Eye (tissue), 1 donor: ENCODE results near the gene SRSF10.
A peak's percentile ranks its signal among the peaks of the same experiment; 100 is the strongest.
"Not testable (repeated sequence)": the region's sequence is repeated elsewhere in the genome, so short reads cannot be mapped to it uniquely, and the experiment has no call there.

Experiments
- DNase-seq: peaks from one replicate; pipeline ENCODE4 v3.0.0-alpha.2; 2015

The SRSF10 gene

GRCh38 chr1:23958040-23958809 is 21.9 kb downstream of the SRSF10 start:
- DNase-seq, result not testable (repeated sequence)

- no peak for DNase-seq
Measured at GRCh38 chr1:23957096-23957495, 23.0 kb downstream of the SRSF10 start.

GRCh38 chr1:23953020-23953419 is 27.1 kb downstream of the SRSF10 start:
- DNase-seq, result no peak

DNA sequence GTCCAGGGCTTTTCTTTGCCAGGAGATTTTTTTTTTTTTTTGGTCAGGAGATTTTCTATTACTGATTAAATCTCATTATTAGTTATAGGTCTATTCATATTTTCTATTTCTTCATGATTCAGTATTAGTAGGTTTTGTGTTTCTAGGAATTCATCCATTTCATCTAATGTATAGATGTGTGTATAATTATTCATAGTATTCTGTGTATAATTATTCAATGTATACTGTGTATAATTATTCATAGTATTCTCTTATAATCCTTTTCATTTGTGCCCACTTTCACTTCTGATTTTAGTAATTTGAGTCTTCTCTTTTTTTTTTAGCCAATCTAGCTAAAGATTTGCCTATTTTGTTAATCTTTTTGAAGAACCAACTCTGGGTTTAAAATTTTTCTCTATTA is 32.8 kb downstream of the SRSF10 start:
- no peak for DNase-seq

GRCh38 chr1:23936481-23937176 is 43.5 kb downstream of the SRSF10 start:
- peak; percentile 22 for DNase-seq

GRCh38 chr1:23931491-23931880 is 48.6 kb downstream of the SRSF10 start:
- DNase-seq, result peak; percentile 27

GRCh38 chr1:23930861-23931490 is 49.2 kb downstream of the SRSF10 start:
- peak; percentile 50 for DNase-seq

GRCh38 chr1:23930270-23930669 is 49.9 kb downstream of the SRSF10 start:
- no peak for DNase-seq

GRCh38 chr1:23928789-23929188 is 51.3 kb downstream of the SRSF10 start:
- no peak for DNase-seq

DNA sequence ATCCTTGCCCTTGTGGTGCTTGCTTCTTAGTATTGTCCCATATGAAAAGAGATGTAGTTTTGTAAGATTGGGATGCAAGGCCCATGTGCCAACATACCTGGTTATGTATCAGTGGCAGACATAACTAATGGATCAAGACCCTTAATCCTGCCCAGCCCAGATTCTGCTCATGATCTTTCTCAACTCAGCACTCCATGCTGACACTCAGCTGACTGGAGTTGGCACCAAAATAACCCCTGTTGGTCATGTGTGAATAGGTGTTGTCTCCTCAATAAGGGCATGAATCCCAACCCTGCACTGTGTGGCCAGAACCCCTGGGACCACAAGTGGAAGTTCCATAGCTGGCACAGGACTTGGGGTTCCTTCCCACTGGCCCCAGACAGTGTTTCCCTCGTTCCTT is 53.0 kb downstream of the SRSF10 start:
- no peak for DNase-seq

DNA sequence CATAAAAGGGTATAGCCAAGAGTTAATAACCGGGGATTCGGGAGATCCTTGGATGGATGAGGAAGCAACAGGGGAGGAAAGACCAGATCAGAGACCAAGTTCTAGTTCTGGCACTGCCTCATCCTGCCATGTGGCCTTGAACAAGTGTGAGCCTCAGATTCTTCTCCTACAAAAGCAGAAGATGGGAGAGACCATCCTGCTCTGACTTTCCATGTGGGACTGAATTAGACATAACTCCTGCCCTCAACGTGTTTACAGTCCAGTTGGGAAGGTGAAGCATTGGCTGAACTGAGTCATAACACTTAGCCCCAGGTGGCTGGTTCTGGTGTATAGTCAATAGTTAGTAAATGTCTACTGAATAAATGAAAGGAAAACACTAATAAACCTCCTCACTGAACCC is 54.8 kb downstream of the SRSF10 start:
- DNase-seq, result no peak

DNA sequence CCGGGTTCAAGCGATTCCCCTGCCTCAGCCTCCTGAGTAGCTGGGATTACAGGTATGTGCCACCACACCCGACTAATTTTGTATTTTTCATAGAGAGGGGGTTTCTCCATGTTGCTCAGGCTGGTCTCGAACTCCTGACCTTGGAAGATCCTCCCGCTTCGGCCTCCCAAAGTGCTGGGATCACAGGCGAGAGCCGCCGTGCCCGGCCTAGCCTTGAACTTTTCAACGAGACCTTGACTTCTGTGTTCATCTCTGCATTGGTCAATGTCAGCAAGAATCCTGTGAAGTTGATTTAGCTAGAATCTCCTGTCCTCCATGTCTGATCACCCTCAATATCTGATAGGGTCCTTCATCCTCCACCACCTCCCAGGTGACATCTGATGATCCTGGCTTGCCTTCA is 55.5 kb downstream of the SRSF10 start:
- DNase-seq, result no peak

DNA sequence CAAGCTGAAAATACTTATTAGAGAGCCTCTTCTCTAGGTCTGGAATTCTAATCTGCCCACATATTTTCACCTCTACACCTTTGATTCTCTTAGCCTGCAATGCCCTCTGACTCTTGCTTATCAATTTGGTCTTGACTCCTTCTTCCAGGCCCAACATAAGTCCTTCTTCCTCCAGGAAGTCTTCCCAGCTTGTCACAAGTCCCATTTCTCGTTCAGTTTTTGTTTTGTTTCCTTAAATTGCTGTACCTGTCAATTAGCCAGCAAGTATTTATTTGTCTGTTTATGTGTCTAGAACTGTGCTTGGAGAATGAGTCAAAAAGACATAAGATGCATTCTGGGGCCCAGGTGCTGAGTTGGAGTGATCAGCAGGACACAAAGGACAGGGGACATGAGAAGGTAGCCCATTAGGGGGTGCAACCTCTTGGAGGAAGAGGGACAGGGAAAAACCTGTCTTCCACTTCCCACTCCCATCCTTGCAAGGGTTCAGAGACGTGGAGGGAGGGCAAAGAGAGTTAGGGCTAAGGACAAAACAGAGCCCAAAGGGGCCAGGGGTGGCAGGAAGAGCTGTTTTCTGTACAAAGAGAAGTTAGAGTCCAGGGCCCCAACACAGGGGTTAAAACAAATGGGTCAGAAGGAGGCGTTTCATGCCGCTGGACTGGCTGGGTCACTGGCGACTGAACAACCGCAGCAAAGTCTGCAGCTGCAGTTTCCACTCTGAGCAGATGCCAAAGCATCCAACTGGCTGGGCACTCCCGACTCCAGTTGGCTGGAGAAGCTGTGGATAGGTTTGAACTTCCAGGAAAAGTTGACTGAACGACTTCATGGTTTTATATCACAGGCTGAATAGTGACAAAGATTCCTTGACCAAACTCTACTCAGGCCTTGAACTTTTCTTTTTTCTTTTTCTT is 56.3 kb downstream of the SRSF10 start:
- no peak for DNase-seq

DNA sequence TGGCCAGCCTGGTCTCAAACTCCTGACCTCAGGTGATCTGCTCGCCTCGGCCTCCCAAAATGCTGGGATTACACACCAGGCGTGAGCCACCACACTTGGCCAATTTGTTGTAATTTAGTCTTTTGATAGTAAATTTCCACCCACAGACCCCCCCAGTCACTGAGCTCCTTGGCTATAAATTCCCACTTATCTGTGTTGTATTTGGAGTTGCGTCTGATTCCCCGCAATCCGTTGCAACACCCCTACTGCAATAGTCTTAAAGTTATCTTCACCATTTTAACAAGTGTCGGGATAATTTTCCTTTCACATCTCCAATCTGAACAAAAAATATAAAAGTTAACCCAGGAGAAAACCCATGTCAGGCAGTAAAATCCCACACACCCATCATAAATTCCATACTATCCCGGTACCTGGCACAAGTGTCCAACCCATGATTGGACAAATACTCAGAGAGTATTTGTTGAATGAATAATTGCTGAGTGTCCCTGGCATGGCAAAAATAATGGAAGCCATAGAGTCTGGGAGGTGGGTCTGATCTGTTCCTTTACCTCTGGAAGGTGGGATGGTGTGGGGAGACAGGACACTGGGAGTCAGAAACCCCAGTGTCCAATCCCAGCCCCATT is 57.7 kb downstream of the SRSF10 start:
- DNase-seq, result no peak

GRCh38 chr1:23916209-23917131 is 63.7 kb downstream of the SRSF10 start:
- DNase-seq, result peak; percentile 78

GRCh38 chr1:23915466-23915865 is 64.7 kb downstream of the SRSF10 start:
- DNase-seq, result no peak

GRCh38 chr1:23914921-23915320 is 65.2 kb downstream of the SRSF10 start:
- DNase-seq, result no peak
